Transverse colon (tissue), 4 donors: Measurements from ENCODE around the gene GTF3C1.

Experiments
- CTCF ChIP-seq, 5 experiments: fragments of 200-600 bp in 3 of 5; fragments of 450-650 bp in 2 of 5; sonication (generic) in 3 of 5; IDR thresholded peaks; 1 replicate in 2 of 5; 2 replicates in 3 of 5; pipeline ENCODE4 v1.5.1; 2016 to 2017; ENCODE audit warnings: antibody characterized with exemption in 5 of 5, inconsistent platforms in 3 of 5, mild to moderate bottlenecking in 2 of 5, moderate library complexity in 1 of 5
- POLR2A ChIP-seq: fragments of 450-650 bp; IDR thresholded peaks from one replicate; pipeline ENCODE4 v1.6.1; 2016; ENCODE audit warnings: antibody characterized with exemption, mild to moderate bottlenecking, moderate library complexity
- POLR2AphosphoS5 ChIP-seq, 3 donors: sonication (generic); formaldehyde crosslinking; IDR thresholded peaks; one replicate each; pipeline ENCODE4 v1.6.1; 2016; ENCODE audit warnings: antibody characterized with exemption in 3 of 3

GRCh38 chr16:27514806-27515205 lies 34.9 kb downstream of the GTF3C1 start:
- no peak for TF ChIP-seq CTCF (IDR thresholded peaks at IDR 0.05)
- no peak for TF ChIP-seq POLR2AphosphoS5 (IDR thresholded peaks at IDR 0.05)
- no peak for TF ChIP-seq POLR2A
